OCI-LY7 (cell line): ENCODE data around the gene NTM.

Experiments
- EZH2phosphoT487 ChIP-seq: fragments of 200-600 bp; sonication (generic); IDR thresholded peaks from 2 replicates; pipeline ENCODE4 v1.6.1; 2018; ENCODE audit warnings: low read depth, borderline replicate concordance, mild to moderate bottlenecking, mixed run types, antibody characterized with exemption, low read length, moderate library complexity, mixed read lengths
- TF ChIP-seq, protein P1 (sequence below): fragments of 200-600 bp; sonication (generic); conservative IDR thresholded peaks from 2 replicates; pipeline ENCODE4 v1.5.1; 2014; ENCODE audit warnings: mild to moderate bottlenecking, antibody characterized with exemption, low read length, moderate library complexity, mixed read lengths

- TF ChIP-seq, protein P1, sequence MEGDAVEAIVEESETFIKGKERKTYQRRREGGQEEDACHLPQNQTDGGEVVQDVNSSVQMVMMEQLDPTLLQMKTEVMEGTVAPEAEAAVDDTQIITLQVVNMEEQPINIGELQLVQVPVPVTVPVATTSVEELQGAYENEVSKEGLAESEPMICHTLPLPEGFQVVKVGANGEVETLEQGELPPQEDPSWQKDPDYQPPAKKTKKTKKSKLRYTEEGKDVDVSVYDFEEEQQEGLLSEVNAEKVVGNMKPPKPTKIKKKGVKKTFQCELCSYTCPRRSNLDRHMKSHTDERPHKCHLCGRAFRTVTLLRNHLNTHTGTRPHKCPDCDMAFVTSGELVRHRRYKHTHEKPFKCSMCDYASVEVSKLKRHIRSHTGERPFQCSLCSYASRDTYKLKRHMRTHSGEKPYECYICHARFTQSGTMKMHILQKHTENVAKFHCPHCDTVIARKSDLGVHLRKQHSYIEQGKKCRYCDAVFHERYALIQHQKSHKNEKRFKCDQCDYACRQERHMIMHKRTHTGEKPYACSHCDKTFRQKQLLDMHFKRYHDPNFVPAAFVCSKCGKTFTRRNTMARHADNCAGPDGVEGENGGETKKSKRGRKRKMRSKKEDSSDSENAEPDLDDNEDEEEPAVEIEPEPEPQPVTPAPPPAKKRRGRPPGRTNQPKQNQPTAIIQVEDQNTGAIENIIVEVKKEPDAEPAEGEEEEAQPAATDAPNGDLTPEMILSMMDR: no peak
- TF ChIP-seq EZH2phosphoT487: no peak
These were observed 342.5 kb downstream of the NTM start for GRCh38 chr11:131712897-131713296.
